Stimulated activated CD8-positive, alpha-beta memory T cell treated with anti-CD3 and anti-CD28 coated beads, Interleukin-7, amount 100 ng/mL, for 1 hour (primary cell): ENCODE results near the gene MAPKAP1.

Experiments
- DNase-seq, 2 donors: peaks; one replicate each; pipeline ENCODE4 v3.0.0-alpha.2; 2020; ENCODE audit warnings: low read depth in 2 of 2

MAPKAP1 gene

DNA sequence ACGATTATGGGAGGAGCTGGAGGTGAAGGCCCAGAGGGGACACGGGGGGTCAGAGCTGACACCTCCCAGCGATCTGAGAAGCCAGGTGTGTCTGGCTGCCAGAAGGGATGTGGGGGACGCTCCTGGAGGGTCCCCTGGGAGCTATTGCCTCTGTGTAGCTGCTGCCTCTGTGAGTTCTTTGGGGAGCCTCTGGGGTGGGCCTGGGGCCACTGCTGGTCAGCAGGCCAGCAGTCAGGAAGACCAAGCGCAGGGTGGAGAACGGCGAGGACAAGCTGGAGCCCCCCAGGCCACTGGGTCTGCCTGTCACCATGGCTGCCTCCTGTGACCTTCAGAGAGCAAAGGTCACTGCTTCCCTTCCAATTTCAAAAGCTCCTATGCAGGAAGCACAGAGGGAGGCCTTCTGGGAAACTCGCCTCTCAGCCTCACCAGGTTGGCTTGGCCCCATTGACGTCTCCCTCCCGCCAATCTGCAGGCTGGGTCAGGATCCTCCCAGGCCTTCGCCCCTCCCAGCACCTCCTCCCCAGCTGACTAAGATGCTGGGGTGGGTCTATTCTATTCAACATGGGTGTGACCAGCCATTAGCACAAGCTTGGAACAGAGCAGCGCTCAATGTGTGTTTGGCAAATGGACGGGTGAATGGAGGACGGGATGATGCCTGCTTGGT lies 319.0 kb downstream of the MAPKAP1 start:
- DNase-seq = no peak
